Lower lobe of right lung (tissue), 2 donors: ENCODE data around the gene MACROH2A1. TPM values are rescaled to one million over a fixed set of nuclear protein-coding genes. Genes with fewer than 3 reads are reported as not detected.
A peak's percentile ranks its signal among the peaks of the same experiment; 100 is the strongest.

Experiments
- ATAC-seq, 2 donors: fragments of 200-7000 bp; cut with Tn5 transposase; one replicate each; pipeline ENCODE4 v1.9.1; 2020 to 2022; ENCODE audit warnings: mild to moderate bottlenecking in 2 of 2, moderate library complexity in 2 of 2
- DNase-seq: peaks from one replicate; pipeline ENCODE4 v3.0.0-alpha.2; 2020
- H3K27ac ChIP-seq: fragments of 200-600 bp; one replicate; pipeline ENCODE4 v1.8.0; 2022
- H3K27me3 ChIP-seq: fragments of 200-600 bp; one replicate; pipeline ENCODE4 v1.8.0; 2022; ENCODE audit warnings: low read depth
- H3K36me3 ChIP-seq: fragments of 200-600 bp; one replicate; pipeline ENCODE4 v1.8.0; 2022; ENCODE audit warnings: mild to moderate bottlenecking
- H3K4me1 ChIP-seq: fragments of 200-600 bp; one replicate; pipeline ENCODE4 v1.8.0; 2022
- H3K4me3 ChIP-seq: fragments of 200-600 bp; one replicate; pipeline ENCODE4 v1.8.0; 2022; ENCODE audit warnings: mild to moderate bottlenecking
- H3K9me3 ChIP-seq: fragments of 200-600 bp; one replicate; pipeline ENCODE4 v1.8.0; 2022
- CTCF ChIP-seq: fragments of 200-600 bp; IDR thresholded peaks from one replicate; pipeline ENCODE4 v1.8.0; 2022; ENCODE audit warnings: antibody characterized with exemption, mild to moderate bottlenecking
- intact Hi-C: fragments of 100-400 bp; cut with DNase I; formaldehyde crosslinking; loops from one replicate; pipeline ENCODE4 v1.11.0; 2022
- total RNA-seq: library from RNA; stranded (reverse); fragmentation: NEBNext Ultra II Directional; extraction: Animal tissue kit (Norgen Biotek cat#: 25700); gene quantifications from one replicate; pipeline ENCODE4 v1.2.1, GENCODE V29; 2021
- donor health status: DM: no; HTN: yes; CAD: no; lungs with severe emphysema.

MACROH2A1 gene
- total RNA-seq, 1 donor from 2014 or later: 258 TPM

GRCh38 chr5:135426102-135427082, 27.4 kb upstream of the MACROH2A1 start:
- H3K27me3 ChIP-seq: no peaks in the 10 kb centered on the region
- intact Hi-C loops: no loop called here
- no peak for DNase-seq
- ATAC-seq: peak; percentile 79 to 85
- no peaks in the 10 kb centered on the region for H3K36me3 ChIP-seq
- H3K27ac ChIP-seq: no peak overlapping the region
- H3K9me3 ChIP-seq: peaks cover 5% of the 10 kb centered on the region
- H3K4me3 ChIP-seq: no peak overlapping the region
- H3K4me1 ChIP-seq: peaks cover 4% of the 10 kb centered on the region
- peak; percentile 58 for TF ChIP-seq CTCF

GRCh38 chr5:135425641-135426040, 26.6 kb upstream of the MACROH2A1 start:
- Histone ChIP-seq H3K4me1 (peaks cover 4% of the 10 kb centered on the region), H3K36me3 (no peaks in the 10 kb centered on the region), H3K27ac (no peak overlapping the region), H3K27me3 (no peaks in the 10 kb centered on the region), H3K4me3 (no peak overlapping the region), H3K9me3 (peaks cover 5% of the 10 kb centered on the region)
- ATAC-seq: no peak
- no peak for DNase-seq
- TF ChIP-seq CTCF: no peak
- intact Hi-C loops: no loop called here

- no peak for ATAC-seq
- H3K27ac ChIP-seq: no peak overlapping the region
- intact Hi-C loops: no loop called here
- no peak overlapping the region for H3K4me3 ChIP-seq
- no peak for DNase-seq
- TF ChIP-seq CTCF: no peak
- no peaks in the 10 kb centered on the region for H3K36me3 ChIP-seq
- peaks cover 4% of the 10 kb centered on the region for H3K4me1 ChIP-seq
- H3K27me3 ChIP-seq: no peaks in the 10 kb centered on the region
- H3K9me3 ChIP-seq: peaks cover 5% of the 10 kb centered on the region
Observed at GRCh38 chr5:135423846-135424168, 24.8 kb upstream of the MACROH2A1 start.

GRCh38 chr5:135423146-135423845, 24.3 kb upstream of the MACROH2A1 start:
- no peaks in the 10 kb centered on the region for H3K27me3 ChIP-seq
- no peak for TF ChIP-seq CTCF
- peaks cover under 1% of the 10 kb centered on the region for H3K9me3 ChIP-seq
- intact Hi-C loops: no loop called here
- DNase-seq (no peak), ATAC-seq (peak; percentile 59 to 67)
- no peak overlapping the region for H3K4me3 ChIP-seq
- no peaks in the 10 kb centered on the region for H3K36me3 ChIP-seq
- H3K4me1 ChIP-seq: peaks cover 4% of the 10 kb centered on the region
- H3K27ac ChIP-seq: no peak overlapping the region

GRCh38 chr5:135422419-135422818, 23.4 kb upstream of the MACROH2A1 start:
- Histone ChIP-seq H3K27ac (no peak overlapping the region), H3K4me1 (peaks cover 4% of the 10 kb centered on the region), H3K9me3 (no peaks in the 10 kb centered on the region), H3K4me3 (no peak overlapping the region), H3K36me3 (no peaks in the 10 kb centered on the region), H3K27me3 (no peaks in the 10 kb centered on the region)
- ATAC-seq: no peak
- no peak for TF ChIP-seq CTCF
- intact Hi-C loops: no loop called here
- DNase-seq: no peak
